ENCODE measurements around the gene MLC1. TPM values are rescaled to one million over a fixed set of nuclear protein-coding genes. Genes with fewer than 3 reads are reported as not detected.

The MLC1 gene
- total RNA-seq, 1 donor from 2014 or later: 0.09 TPM

GRCh38 chr22:50092342-50092741, 7.1 kb upstream of the MLC1 start:
- no peaks in the 10 kb centered on the region for H3K36me3 ChIP-seq (ENCODE audit: insufficient read depth, low read length)
- no peak overlapping the region for H3K4me3 ChIP-seq (ENCODE audit: insufficient read depth, low read depth, low read length)
- peaks cover 17% of the 10 kb centered on the region for H3K27me3 ChIP-seq (ENCODE audit: insufficient read depth, low read length)
- no peak overlapping the region for H3K27ac ChIP-seq (ENCODE audit: low read depth, low read length)
- Mint-ChIP-seq H3K4me1 (ENCODE audit: low read depth, unreplicated experiment) (no peaks in the 10 kb centered on the region), H3K27me3 (ENCODE audit: low read depth, unreplicated experiment) (peaks cover 11% of the 10 kb centered on the region), H3K4me3 (ENCODE audit: unreplicated experiment) (no peak overlapping the region), H3K36me3 (ENCODE audit: low read depth, unreplicated experiment) (no peaks in the 10 kb centered on the region), H3K27ac (ENCODE audit: unreplicated experiment) (no peak overlapping the region), H3K9me3 (ENCODE audit: unreplicated experiment) (peaks cover 5% of the 10 kb centered on the region)
- H3K9ac ChIP-seq (ENCODE audit: low read length): no peak overlapping the region
- no peaks in the 10 kb centered on the region for H3K4me1 ChIP-seq (ENCODE audit: insufficient read depth, low read length)
- H3K9me3 ChIP-seq (ENCODE audit: insufficient read depth, low read depth, low read length): no peaks in the 10 kb centered on the region
- H3K79me2 ChIP-seq (ENCODE audit: insufficient read depth, low read length): no peaks in the 10 kb centered on the region
- TF ChIP-seq, protein P1, sequence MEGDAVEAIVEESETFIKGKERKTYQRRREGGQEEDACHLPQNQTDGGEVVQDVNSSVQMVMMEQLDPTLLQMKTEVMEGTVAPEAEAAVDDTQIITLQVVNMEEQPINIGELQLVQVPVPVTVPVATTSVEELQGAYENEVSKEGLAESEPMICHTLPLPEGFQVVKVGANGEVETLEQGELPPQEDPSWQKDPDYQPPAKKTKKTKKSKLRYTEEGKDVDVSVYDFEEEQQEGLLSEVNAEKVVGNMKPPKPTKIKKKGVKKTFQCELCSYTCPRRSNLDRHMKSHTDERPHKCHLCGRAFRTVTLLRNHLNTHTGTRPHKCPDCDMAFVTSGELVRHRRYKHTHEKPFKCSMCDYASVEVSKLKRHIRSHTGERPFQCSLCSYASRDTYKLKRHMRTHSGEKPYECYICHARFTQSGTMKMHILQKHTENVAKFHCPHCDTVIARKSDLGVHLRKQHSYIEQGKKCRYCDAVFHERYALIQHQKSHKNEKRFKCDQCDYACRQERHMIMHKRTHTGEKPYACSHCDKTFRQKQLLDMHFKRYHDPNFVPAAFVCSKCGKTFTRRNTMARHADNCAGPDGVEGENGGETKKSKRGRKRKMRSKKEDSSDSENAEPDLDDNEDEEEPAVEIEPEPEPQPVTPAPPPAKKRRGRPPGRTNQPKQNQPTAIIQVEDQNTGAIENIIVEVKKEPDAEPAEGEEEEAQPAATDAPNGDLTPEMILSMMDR (IDR thresholded peaks at IDR 0.05; ENCODE audit: insufficient read depth, low read depth, low read length): no peak
- no peak for TF ChIP-seq EZH2 (IDR thresholded peaks at IDR 0.05; ENCODE audit: insufficient read depth, low read length)
- H3K4me2 ChIP-seq (ENCODE audit: low read length): no peak overlapping the region
- DNase-seq (ENCODE audit: low read depth) (no peak), FAIRE-seq (no peak)
- H2AFZ ChIP-seq (ENCODE audit: low read depth, low read length): no peak overlapping the region
- H4K20me1 ChIP-seq (ENCODE audit: insufficient read depth, low read length): no peaks in the 10 kb centered on the region

DNA sequence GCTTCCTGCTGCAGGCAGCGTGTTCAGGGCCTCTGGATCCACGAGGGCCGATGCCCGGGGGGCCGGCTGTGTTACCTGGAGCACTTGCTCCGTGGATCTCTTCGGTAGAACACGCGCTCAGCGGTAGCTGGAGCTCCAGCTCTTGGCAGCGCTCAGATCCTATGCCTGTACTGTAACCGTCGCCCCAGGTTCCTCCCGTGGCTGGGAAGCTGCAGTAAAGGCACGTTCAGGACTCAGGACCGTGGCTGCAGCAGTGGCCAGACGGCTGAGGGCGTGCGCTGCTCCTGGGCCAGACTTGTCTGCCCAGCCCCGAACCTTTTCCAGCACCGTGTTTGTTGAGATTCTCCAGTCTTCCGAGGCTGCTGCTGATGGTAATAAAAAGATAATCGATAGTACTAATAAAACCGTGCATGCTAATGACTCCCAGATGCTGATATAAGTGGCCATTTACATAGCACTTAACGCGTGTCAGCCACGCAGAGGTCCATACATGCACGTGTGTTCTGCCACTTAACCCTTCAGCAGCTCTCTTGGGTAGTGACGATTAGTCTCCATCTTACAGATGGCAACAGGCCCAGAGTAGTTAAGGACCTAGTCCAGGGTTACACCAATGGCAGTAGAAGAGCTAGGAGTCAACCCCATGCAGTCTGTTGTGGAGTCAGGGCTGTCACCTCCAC, 6.0 kb upstream of the MLC1 start:
- Histone ChIP-seq H3K36me3 (ENCODE audit: insufficient read depth, low read length) (no peaks in the 10 kb centered on the region), H3K4me2 (ENCODE audit: low read length) (no peak overlapping the region), H3K4me1 (ENCODE audit: insufficient read depth, low read length) (peaks cover 4% of the 10 kb centered on the region), H2AFZ (ENCODE audit: low read depth, low read length) (no peak overlapping the region), H3K27ac (ENCODE audit: low read depth, low read length) (no peak overlapping the region), H3K4me3 (ENCODE audit: insufficient read depth, low read depth, low read length) (no peak overlapping the region), H4K20me1 (ENCODE audit: insufficient read depth, low read length) (no peaks in the 10 kb centered on the region), H3K27me3 (ENCODE audit: insufficient read depth, low read length) (peaks cover 13% of the 10 kb centered on the region), H3K79me2 (ENCODE audit: insufficient read depth, low read length) (no peaks in the 10 kb centered on the region), H3K9ac (ENCODE audit: low read length) (no peak overlapping the region), H3K9me3 (ENCODE audit: insufficient read depth, low read depth, low read length) (no peaks in the 10 kb centered on the region)
- Mint-ChIP-seq H3K27ac (ENCODE audit: unreplicated experiment) (no peak overlapping the region), H3K4me1 (ENCODE audit: low read depth, unreplicated experiment) (no peaks in the 10 kb centered on the region), H3K36me3 (ENCODE audit: low read depth, unreplicated experiment) (no peaks in the 10 kb centered on the region), H3K27me3 (ENCODE audit: low read depth, unreplicated experiment) (peaks cover 11% of the 10 kb centered on the region), H3K4me3 (ENCODE audit: unreplicated experiment) (no peak overlapping the region), H3K9me3 (ENCODE audit: unreplicated experiment) (peaks cover 13% of the 10 kb centered on the region)
- DNase-seq (ENCODE audit: low read depth) (no peak), FAIRE-seq (no peak)
- TF ChIP-seq, protein P1 (IDR thresholded peaks at IDR 0.05; ENCODE audit: insufficient read depth, low read depth, low read length): no peak
- TF ChIP-seq EZH2 (IDR thresholded peaks at IDR 0.05; ENCODE audit: insufficient read depth, low read length): no peak

GRCh38 chr22:50090412-50090714, 5.1 kb upstream of the MLC1 start:
- no peak overlapping the region for H3K9ac ChIP-seq (ENCODE audit: low read length)
- TF ChIP-seq, protein P1 (IDR thresholded peaks at IDR 0.05; ENCODE audit: insufficient read depth, low read depth, low read length): no peak
- no peak for TF ChIP-seq EZH2 (IDR thresholded peaks at IDR 0.05; ENCODE audit: insufficient read depth, low read length)
- no peak overlapping the region for H3K27ac ChIP-seq (ENCODE audit: low read depth, low read length)
- peaks cover 7% of the 10 kb centered on the region for H3K27me3 ChIP-seq (ENCODE audit: insufficient read depth, low read length)
- H3K4me3 Mint-ChIP-seq (ENCODE audit: unreplicated experiment): no peak overlapping the region
- peaks cover 13% of the 10 kb centered on the region for H3K9me3 Mint-ChIP-seq (ENCODE audit: unreplicated experiment)
- no peaks in the 10 kb centered on the region for H3K79me2 ChIP-seq (ENCODE audit: insufficient read depth, low read length)
- H3K36me3 Mint-ChIP-seq (ENCODE audit: low read depth, unreplicated experiment): no peaks in the 10 kb centered on the region
- H3K4me2 ChIP-seq (ENCODE audit: low read length): no peak overlapping the region
- no peak overlapping the region for H2AFZ ChIP-seq (ENCODE audit: low read depth, low read length)
- H4K20me1 ChIP-seq (ENCODE audit: insufficient read depth, low read length): no peaks in the 10 kb centered on the region
- peaks cover under 1% of the 10 kb centered on the region for H3K4me1 Mint-ChIP-seq (ENCODE audit: low read depth, unreplicated experiment)
- H3K27me3 Mint-ChIP-seq (ENCODE audit: low read depth, unreplicated experiment): peaks cover 11% of the 10 kb centered on the region
- H3K36me3 ChIP-seq (ENCODE audit: insufficient read depth, low read length): no peaks in the 10 kb centered on the region
- FAIRE-seq: no peak
- DNase-seq (ENCODE audit: low read depth): no peak
- H3K4me3 ChIP-seq (ENCODE audit: insufficient read depth, low read depth, low read length): no peak overlapping the region
- H3K27ac Mint-ChIP-seq (ENCODE audit: unreplicated experiment): no peak overlapping the region
- H3K4me1 ChIP-seq (ENCODE audit: insufficient read depth, low read length): peaks cover 4% of the 10 kb centered on the region
- H3K9me3 ChIP-seq (ENCODE audit: insufficient read depth, low read depth, low read length): no peaks in the 10 kb centered on the region
